HCT116 (cell line): ENCODE data around the gene PADI4.

Experiments used
- ATF3 ChIP-seq: IDR thresholded peaks from 2 replicates; pipeline ENCODE4 v1.6.1; 2012
- CEBPB ChIP-seq: IDR thresholded peaks from 2 replicates; pipeline ENCODE4 v1.6.1; 2012; ENCODE audit warnings: low read depth
- CTCF ChIP-seq, 3 experiments: fragments of 200-600 bp in 1 of 3; sonication (generic) in 1 of 3; IDR thresholded peaks in 2 of 3; conservative IDR thresholded peaks in 1 of 3; 2 replicates each; pipeline ENCODE4 v1.5.1; 2012 to 2017; ENCODE audit warnings: low read depth in 2 of 3, low read length in 2 of 3, antibody characterized with exemption in 1 of 3, borderline replicate concordance in 1 of 3, control low read depth in 1 of 3, mild to moderate bottlenecking in 1 of 3, mixed read lengths in 1 of 3, mixed run types in 1 of 3, moderate library complexity in 1 of 3; ENCODE audit not compliant: insufficient read depth in 1 of 3
- EZH2 ChIP-seq: fragments of 200-600 bp; sonication (generic); IDR thresholded peaks from 2 replicates; pipeline ENCODE4 v1.6.1; 2017; ENCODE audit warnings: antibody characterized with exemption, mixed run types
- EZH2phosphoT487 ChIP-seq: fragments of 200-600 bp; IDR thresholded peaks from 2 replicates; pipeline ENCODE4 v1.6.1; 2018; ENCODE audit warnings: antibody characterized with exemption, borderline replicate concordance
- JUND ChIP-seq: IDR thresholded peaks from 2 replicates; pipeline ENCODE4 v1.6.1; 2012
- POLR2A ChIP-seq: IDR thresholded peaks from 2 replicates; pipeline ENCODE4 v1.7.0; 2011; ENCODE audit warnings: borderline replicate concordance; ENCODE audit not compliant: insufficient read depth, insufficient read length; ENCODE audit errors: extremely low read depth
- POLR2AphosphoS5 ChIP-seq: IDR thresholded peaks from 2 replicates; pipeline ENCODE4 v1.6.1; 2011; ENCODE audit warnings: mild to moderate bottlenecking, low read depth, low read length, moderate library complexity
- RAD21 ChIP-seq: IDR thresholded peaks from 2 replicates; pipeline ENCODE4 v1.6.1; 2012; ENCODE audit warnings: low read depth, mild to moderate bottlenecking
- REST ChIP-seq: IDR thresholded peaks from 2 replicates; pipeline ENCODE4 v1.6.1; 2012; ENCODE audit warnings: low read depth
- TCF7L2 ChIP-seq: IDR thresholded peaks from 2 replicates; pipeline ENCODE4 v1.7.0; 2011; ENCODE audit warnings: borderline replicate concordance, inconsistent platforms; ENCODE audit not compliant: insufficient read depth, insufficient read length; ENCODE audit errors: extremely low read depth
- ZFX ChIP-seq: fragments of 450-650 bp; IDR thresholded peaks from 2 replicates; pipeline ENCODE4 v1.6.1; 2017
- ZNF274 ChIP-seq: fragments of 200-500 bp; sonication (Bioruptor generic); IDR thresholded peaks from 2 replicates; pipeline ENCODE4 v1.6.1; 2014; ENCODE audit warnings: mild to moderate bottlenecking, low read depth, low read length, inconsistent platforms

DNA sequence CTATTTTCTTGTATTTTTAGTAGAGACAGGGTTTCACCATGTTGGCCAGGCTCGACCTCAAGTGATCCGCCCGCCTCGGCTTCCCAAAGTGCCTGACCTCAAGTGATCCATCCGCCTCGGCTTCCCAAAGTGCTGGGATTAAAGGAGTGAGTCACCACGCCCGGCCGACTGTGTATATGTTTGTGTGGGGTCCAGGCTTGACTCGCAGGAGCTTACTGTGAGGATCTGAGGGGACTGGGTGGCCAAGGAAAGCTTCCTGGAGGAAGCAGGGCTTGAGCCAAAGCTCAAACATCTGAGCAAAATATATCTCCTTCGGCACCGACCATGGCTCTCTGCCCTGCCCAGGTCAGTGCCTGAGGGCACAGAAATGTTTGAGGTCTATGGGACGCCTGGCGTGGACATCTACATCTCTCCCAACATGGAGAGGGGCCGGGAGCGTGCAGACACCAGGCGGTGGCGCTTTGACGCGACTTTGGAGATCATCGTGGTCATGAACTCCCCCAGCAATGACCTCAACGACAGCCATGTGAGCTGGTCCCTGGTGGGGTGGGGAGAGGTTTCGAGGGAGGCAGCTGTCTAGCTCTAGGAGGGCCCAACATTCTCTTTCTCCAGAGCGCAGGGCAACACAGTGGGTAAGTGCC lies 48.6 kb upstream of the PADI4 start:
- TF ChIP-seq CTCF (IDR thresholded peaks at IDR 0.05 in 2 of 3, conservative IDR thresholded peaks at IDR 0.05 in 1 of 3; ENCODE audit: borderline replicate concordance in 1 of 3, insufficient read depth in 1 of 3, low read depth in 2 of 3, low read length in 2 of 3), result no peak; a peak in 2 of 6 replicates
- TF ChIP-seq POLR2AphosphoS5, result no peak
- peak; percentile 34; the same call in 1 of the 2 replicates for TF ChIP-seq RAD21
- peak; percentile 73 for TF ChIP-seq TCF7L2
- TF ChIP-seq REST, result no peak
- TF ChIP-seq POLR2A, result no peak
- no peak for TF ChIP-seq EZH2
- no peak for TF ChIP-seq JUND
- no peak for TF ChIP-seq CEBPB
- no peak for TF ChIP-seq ATF3
- no peak for TF ChIP-seq ZNF274
- TF ChIP-seq ZFX, result no peak
- no peak for TF ChIP-seq EZH2phosphoT487
